Ascending aorta (tissue), 2 donors: ENCODE results near the gene PIP4K2B. TPM values are rescaled to one million over a fixed set of nuclear protein-coding genes. Genes with fewer than 3 reads are reported as not detected.
A peak's percentile ranks its signal among the peaks of the same experiment; 100 is the strongest.

ENCODE experiments used
- DNase-seq, 2 donors: peaks; one replicate each; pipeline ENCODE4 v3.0.0-alpha.2; 2019; ENCODE audit warnings: low spot score in 2 of 2
- H3K27ac ChIP-seq, 2 donors: fragments of 200-600 bp; sonication (generic); one replicate each; pipeline ENCODE4 v1.5.1; 2016 to 2017; ENCODE audit warnings: mild to moderate bottlenecking in 1 of 2
- H3K27me3 ChIP-seq: fragments of 200-600 bp; sonication (generic); one replicate; pipeline ENCODE4 v1.5.1; 2017
- H3K36me3 ChIP-seq, 2 donors: fragments of 200-600 bp; sonication (generic); one replicate each; pipeline ENCODE4 v1.5.1; 2016
- H3K4me1 ChIP-seq, 2 donors: fragments of 200-600 bp; sonication (generic); one replicate each; pipeline ENCODE4 v1.5.1; 2016 to 2017; ENCODE audit warnings: mild to moderate bottlenecking in 1 of 2
- H3K4me3 ChIP-seq, 2 donors: fragments of 200-600 bp; sonication (generic); one replicate each; pipeline ENCODE4 v1.5.1; 2016 to 2017; ENCODE audit warnings: mild to moderate bottlenecking in 1 of 2
- H3K9me3 ChIP-seq, 2 donors: fragments of 200-600 bp; sonication (generic); one replicate each; pipeline ENCODE4 v1.5.1; 2016
- CTCF ChIP-seq, 3 experiments: fragments of 200-600 bp in 2 of 3; fragments of 450-650 bp in 1 of 3; sonication (generic) in 2 of 3; IDR thresholded peaks; one replicate each; pipeline ENCODE4 v1.5.1; 2016 to 2019; ENCODE audit warnings: antibody characterized with exemption in 3 of 3, mild to moderate bottlenecking in 1 of 3, moderate library complexity in 1 of 3
- intact Hi-C: fragments of 100-400 bp; cut with DNase I; formaldehyde crosslinking; loops from one replicate; pipeline ENCODE4 v1.15.1; 2023
- total RNA-seq: library from RNA; depleted of rRNA; stranded (reverse); fragments of >200 nt; gene quantifications from one replicate; pipeline ENCODE4 v1.1.0, GENCODE V29; 2016

PIP4K2B gene
- total RNA-seq, 1 donor from 2014 or later: 45.0 TPM

DNA sequence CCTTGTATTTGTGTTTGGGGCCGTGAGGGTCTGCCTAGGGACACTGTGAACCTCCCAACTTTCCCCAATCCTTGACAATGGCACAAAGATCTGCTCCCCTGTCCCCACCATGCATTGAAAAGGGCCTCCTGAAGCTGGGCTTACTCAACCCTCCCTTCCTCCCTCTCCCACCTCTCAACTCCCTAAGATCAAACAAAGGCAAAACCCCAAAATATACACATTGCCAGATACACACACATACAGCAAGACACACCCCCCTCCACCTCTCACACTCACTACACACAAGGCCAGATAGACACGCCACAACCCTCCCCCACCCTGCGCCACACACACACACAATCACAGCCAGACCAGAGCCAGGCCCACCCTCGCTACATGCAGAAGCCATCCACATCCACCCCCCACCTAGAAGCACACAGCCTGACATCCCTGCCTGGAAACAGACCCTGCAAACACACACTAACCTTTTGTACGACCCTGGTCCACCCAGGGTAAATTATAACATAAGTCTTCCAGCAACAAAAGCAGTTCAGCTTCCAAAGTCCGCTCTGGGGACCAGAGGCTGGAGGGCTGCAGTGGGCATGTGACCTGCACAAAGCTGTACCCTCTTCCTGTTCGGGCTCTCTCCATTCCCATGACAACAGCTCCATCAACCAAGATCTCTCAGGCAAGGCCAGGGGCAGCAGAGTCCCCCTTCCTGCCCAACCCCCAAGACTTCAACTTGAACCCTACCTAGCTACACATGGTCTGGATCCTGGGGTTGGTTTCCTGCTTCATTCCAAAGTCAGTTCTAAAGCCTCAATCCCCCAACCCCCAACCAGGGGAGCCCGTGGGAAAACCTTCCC is 53.1 kb downstream of the PIP4K2B start:
- Histone ChIP-seq H3K27me3 (no peaks in the 10 kb centered on the region), H3K4me1 (peaks cover 3 to 43% of the 10 kb centered on the region in 2 donors), H3K36me3 (no peaks in the 10 kb centered on the region), H3K9me3 (no peaks in the 10 kb centered on the region), H3K4me3 (peak overlapping the region; percentile 83 to 93), H3K27ac (peak overlapping the region; percentile 75 to 88)
- DNase-seq: peak in 1 of 2 donors; percentile 50
- TF ChIP-seq CTCF (IDR thresholded peaks at IDR 0.05): no peak
- intact Hi-C loops: loop anchor here (5.0 kb wide), 1 partner anchor 69 kb away; no protein-coding TSS in a partner anchor

- Histone ChIP-seq H3K4me3 (no peak overlapping the region), H3K4me1 (peaks cover 3 to 38% of the 10 kb centered on the region in 2 donors), H3K36me3 (no peaks in the 10 kb centered on the region), H3K27ac (peak overlapping the region in 1 of 2 donors; percentile 8), H3K27me3 (no peaks in the 10 kb centered on the region), H3K9me3 (no peaks in the 10 kb centered on the region)
- TF ChIP-seq CTCF (IDR thresholded peaks at IDR 0.05): no peak
- DNase-seq: peak in 1 of 2 donors; percentile 63
- intact Hi-C loops: loop anchor here (5.0 kb wide), 1 partner anchor 68 kb away; no protein-coding TSS in a partner anchor
Measured at GRCh38 chr17:38745545-38745944, 53.8 kb downstream of the PIP4K2B start.

- H3K36me3 ChIP-seq: peaks cover 9 to 14% of the 10 kb centered on the region in 2 donors
- DNase-seq: no peak
- H3K27ac ChIP-seq: peak overlapping the region; percentile 43 to 67
- no peak overlapping the region for H3K4me3 ChIP-seq
- no peaks in the 10 kb centered on the region for H3K27me3 ChIP-seq
- peaks cover 3 to 31% of the 10 kb centered on the region in 2 donors for H3K4me1 ChIP-seq
- intact Hi-C loops: no loop called here
- H3K9me3 ChIP-seq: no peaks in the 10 kb centered on the region
- TF ChIP-seq CTCF (IDR thresholded peaks at IDR 0.05): no peak
Measured at GRCh38 chr17:38743556-38744171, 55.7 kb downstream of the PIP4K2B start.

- H3K9me3 ChIP-seq: no peaks in the 10 kb centered on the region
- H3K27me3 ChIP-seq: no peaks in the 10 kb centered on the region
- H3K27ac ChIP-seq: peak overlapping the region; percentile 67 to 78
- intact Hi-C loops: no loop called here
- H3K36me3 ChIP-seq: peaks cover 15 to 24% of the 10 kb centered on the region in 2 donors
- DNase-seq: peak in 1 of 2 donors; percentile 83
- H3K4me1 ChIP-seq: peaks cover 3 to 31% of the 10 kb centered on the region in 2 donors
- TF ChIP-seq CTCF (IDR thresholded peaks at IDR 0.05): no peak
- H3K4me3 ChIP-seq: no peak overlapping the region
Measured at GRCh38 chr17:38742411-38743308, 56.7 kb downstream of the PIP4K2B start.

- peak overlapping the region; percentile 67 to 78 for H3K27ac ChIP-seq
- no peak for TF ChIP-seq CTCF (IDR thresholded peaks at IDR 0.05)
- H3K36me3 ChIP-seq: peaks cover 18 to 31% of the 10 kb centered on the region in 2 donors
- peaks cover under 1 to 29% of the 10 kb centered on the region in 2 donors for H3K4me1 ChIP-seq
- no peaks in the 10 kb centered on the region for H3K27me3 ChIP-seq
- no peaks in the 10 kb centered on the region for H3K9me3 ChIP-seq
- intact Hi-C loops: no loop called here
- no peak for DNase-seq
- H3K4me3 ChIP-seq: no peak overlapping the region
Measured at GRCh38 chr17:38741921-38742410, 57.4 kb downstream of the PIP4K2B start.
